Iris pigment epithelial cell (primary cell): ENCODE measurements around the gene SLC22A2.
A peak's percentile ranks its signal among the peaks of the same experiment; 100 is the strongest.
"Not testable (repeated sequence)": the region's sequence is repeated elsewhere in the genome, so short reads cannot be mapped to it uniquely, and the experiment has no call there.

Source experiments
- DNase-seq: peaks from one replicate; pipeline ENCODE4 v3.0.0-alpha.2; 2011; ENCODE audit warnings: low read depth

SLC22A2 gene

GRCh38 chr6:160258346-160259142 is at the start of gene SLC22A2:
Gene SLC22A2, minus strand, starts transcription at chr6:160258821. Its CDS starts 64 bp downstream, at chr6:160258757.
- no peak for DNase-seq

GRCh38 chr6:160305926-160306713 is 47.5 kb upstream of the SLC22A2 start:
- no peak for DNase-seq

DNA sequence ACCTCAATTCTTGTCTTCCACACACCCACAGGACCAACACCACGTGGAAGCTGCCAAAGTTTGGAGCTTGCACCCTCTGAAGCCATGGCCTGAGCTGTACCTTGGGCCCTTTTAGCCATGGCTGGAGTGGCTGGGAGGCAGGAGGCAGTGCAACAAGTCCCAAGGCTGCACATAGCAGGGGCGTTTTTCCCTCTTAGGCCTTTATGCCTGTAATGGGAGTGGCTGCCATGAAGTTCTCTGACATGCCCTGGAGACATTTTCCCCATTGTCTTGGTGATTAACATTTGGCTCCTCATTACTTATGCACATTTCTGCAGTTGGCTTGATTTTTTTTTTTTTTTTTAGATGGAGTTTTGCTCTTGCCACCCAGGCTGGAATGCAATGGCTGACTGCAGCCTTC is 45.2 kb upstream of the SLC22A2 start:
- DNase-seq, result no peak

DNA sequence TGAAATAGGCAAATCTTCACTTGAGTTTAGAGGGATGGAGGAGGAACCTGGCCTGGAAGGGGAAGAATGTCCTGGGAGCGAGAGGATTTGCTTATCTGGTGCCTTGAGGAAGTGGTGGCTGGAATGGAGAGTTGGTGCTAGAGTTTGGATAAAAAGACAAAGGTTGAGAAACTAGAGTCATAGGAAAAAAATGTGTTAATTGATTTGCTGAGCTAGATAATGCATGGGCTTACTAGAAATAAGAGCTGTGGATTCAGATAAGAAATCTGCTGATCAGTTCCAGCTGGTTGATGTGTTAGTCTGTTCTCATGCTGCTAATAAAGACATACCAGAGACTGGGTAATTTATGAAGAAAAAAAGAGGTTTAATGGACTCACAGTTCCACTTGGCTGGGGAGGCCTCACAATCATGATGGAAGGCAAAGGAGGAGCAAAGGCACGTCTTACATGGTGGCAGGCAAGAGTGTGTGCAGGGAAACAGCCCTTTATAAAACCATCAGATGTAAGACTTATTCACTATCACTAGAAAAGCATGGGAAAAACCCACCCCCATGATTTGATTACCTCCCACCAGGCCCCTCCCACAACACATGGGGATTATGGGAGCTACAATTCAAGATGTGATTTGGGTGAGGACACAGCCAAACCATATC is 43.9 kb upstream of the SLC22A2 start:
- DNase-seq, result not testable (repeated sequence)

DNA sequence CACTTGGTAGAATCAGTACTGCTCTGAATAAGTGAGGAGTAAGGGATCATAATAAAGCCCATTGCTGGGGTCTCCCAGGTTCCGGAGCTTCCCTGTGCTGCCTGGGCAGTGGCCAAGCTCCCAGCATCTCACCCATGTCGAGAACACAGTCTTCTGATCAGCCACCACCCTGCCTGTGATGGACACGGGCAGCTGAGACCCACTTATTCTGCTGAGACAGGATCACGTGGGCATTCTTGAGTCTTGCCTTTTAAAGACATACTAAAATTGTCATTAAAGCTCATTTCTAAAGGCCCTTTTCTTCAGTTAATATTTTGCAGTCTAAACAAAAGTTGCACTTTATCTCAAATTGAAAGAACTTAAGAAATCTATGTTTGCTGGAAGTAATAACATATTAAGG is 42.7 kb upstream of the SLC22A2 start:
- no peak for DNase-seq

DNA sequence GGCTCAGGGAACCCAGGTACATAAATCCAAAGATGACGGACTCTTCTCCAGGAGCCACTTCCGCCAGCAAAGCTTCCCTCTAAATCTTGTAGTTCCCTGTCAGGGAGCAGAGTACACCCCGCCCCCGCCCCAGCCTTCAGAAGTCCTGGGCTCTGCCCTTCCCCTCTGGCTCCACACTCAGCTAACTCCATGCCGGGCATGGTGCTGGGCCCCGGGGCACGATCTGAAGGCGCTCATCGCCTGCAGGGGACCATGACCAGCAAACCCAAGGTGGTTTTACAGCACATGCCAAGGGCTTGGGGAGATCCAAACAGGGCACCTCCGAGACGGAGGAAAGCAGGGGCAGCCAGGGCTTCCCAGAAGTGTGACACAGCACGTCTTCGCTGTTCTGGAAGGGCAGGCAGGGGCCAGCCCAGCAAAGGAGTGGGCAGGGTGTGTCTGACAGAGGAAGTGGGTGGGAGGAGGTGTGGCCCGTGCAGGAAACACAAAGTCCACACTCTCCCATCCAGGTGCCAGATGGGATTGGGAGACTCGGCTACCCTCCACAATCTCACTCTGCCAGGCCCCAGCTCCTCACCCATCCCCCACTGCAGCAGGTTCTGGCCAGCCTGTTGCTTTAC is 41.6 kb upstream of the SLC22A2 start:
- DNase-seq, result no peak

- no peak for DNase-seq
These were observed 40.9 kb upstream of the SLC22A2 start for GRCh38 chr6:160299559-160299958.

GRCh38 chr6:160298121-160298520 is 39.5 kb upstream of the SLC22A2 start:
- DNase-seq, result no peak

DNA sequence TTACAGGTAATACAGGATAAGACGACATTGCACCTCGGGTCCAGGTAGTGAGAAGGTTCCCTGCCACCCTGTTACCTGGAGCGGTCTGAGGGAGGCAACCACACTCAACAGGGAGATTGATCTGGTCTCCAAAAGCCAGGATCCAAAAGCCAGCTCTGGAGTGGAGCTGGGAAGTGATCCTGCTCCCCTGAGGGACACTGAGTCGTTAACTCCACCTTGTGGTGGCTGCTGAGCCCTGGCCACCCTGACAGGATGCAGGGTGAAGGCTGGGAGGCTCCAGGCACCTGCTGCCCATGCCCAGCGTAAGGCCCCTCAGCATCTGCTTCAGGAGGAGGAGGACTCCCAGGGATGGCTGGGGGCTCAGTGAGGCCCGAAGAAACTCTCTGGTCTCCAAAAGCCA is 38.7 kb upstream of the SLC22A2 start:
- no peak for DNase-seq

GRCh38 chr6:160293844-160294243 is 35.2 kb upstream of the SLC22A2 start:
- DNase-seq, result no peak

DNA sequence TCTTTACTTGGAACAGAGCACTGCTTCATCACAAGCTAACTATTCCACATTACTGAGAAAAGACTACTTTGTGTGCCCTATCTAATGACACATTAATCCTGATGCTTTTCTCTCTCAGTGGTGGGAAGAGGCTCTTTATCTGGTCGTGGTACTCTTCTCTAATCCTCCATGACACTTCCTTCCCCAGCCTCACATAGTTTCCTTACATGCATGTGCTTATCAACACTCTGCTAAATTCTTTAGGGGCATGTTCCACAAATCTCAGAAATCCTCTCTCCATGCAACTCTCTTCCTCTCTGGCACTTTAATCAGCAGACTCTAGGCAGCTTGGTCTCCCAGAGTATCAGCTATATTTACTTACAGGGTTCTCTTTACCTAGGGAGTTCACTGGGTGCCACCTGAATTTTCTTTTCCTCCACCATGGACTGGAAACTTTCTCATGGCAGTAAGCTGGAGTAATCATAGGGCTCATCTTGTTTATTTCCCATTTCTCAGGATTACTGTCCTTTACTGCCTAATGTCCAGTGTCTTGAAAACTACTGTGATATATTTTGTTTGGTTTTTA is 27.0 kb upstream of the SLC22A2 start:
- DNase-seq, result no peak

GRCh38 chr6:160284575-160284974 is 26.0 kb upstream of the SLC22A2 start:
- DNase-seq, result no peak

DNA sequence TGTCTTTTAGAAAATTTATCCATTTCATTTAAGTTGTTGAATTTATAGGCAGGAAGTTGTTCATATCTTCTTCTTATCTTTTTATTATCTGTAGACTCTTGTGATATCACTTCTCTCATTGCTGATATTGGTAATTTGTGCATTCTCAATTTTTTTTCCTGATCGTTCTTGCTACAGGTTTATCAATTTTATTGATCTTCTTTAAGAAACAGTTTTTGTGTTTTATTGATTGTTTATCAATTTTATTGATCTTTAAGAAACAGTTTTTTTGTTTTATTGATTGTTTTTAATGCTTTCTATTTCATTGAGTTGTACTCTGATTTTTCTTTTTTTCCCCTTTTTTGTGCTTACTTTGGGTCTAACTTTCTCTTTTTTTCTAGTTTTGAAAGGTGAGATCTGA is 23.8 kb upstream of the SLC22A2 start:
- no peak for DNase-seq

DNA sequence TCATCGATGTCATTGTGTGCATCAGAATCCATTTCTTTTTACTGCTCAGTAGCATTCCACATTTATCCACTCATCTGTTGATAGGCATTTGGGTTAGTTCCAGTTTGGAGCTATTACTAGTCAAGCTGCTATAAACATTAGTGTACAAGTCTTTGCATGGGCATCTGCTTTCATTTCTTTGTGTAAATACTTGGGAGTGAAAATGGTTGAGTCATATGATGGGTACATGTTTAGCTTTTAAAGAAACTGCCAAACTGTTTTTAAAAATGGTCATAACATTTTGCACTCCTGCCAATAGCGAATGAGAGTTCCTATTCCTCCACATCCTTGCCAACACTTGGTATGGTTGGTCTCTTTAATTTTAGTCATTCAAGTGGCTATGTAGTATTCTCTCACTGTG is 21.2 kb upstream of the SLC22A2 start:
- DNase-seq, result peak; percentile 36

DNA sequence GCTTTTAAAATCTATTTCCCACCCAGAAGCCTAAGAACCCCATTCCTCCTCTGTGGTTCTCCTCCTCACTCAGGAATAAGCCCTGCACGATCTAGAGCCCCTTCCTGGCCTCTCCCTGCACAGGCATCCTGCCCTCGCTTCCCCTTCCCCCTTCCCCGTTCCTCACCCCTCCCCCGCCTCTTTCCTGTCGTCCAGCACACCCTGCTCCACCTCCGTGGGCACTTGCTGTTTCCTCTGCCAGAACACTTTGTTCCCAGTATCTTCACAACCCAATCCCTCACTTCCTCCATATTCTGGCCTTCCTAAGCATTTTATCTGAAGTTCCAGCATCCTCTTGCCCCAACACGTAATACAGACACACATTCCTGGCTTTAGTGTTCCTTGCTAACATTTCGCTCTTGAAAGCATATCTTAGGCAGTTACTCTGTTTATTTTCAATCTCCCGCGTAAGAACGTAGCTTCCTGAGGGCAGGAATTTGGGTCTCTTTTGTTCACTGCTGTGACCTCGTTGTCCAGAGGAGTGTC is 20.2 kb upstream of the SLC22A2 start:
- DNase-seq, result no peak

GRCh38 chr6:160278311-160278710 is 19.7 kb upstream of the SLC22A2 start:
- DNase-seq, result no peak

DNA sequence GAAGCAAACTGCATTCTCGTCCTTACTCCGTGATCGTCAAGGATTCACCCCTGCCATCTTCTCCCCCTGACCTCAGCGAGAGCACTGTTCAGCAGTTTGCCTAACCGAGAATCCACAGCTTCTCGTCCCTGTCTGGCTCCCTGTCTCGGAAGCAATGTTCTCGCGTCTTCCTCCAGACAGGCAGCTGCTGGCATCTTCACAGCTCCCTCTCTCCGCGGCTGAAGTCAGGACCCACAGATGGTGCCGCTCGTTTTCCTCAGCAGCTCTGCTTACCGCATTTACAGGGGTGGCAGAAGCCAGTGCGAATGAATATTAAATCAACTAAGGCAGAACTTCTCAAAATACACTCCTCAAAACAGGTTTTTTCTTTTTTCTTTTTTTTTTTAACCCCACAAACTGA is 18.9 kb upstream of the SLC22A2 start:
- no peak for DNase-seq

GRCh38 chr6:160277144-160277543 is 18.5 kb upstream of the SLC22A2 start:
- no peak for DNase-seq

DNA sequence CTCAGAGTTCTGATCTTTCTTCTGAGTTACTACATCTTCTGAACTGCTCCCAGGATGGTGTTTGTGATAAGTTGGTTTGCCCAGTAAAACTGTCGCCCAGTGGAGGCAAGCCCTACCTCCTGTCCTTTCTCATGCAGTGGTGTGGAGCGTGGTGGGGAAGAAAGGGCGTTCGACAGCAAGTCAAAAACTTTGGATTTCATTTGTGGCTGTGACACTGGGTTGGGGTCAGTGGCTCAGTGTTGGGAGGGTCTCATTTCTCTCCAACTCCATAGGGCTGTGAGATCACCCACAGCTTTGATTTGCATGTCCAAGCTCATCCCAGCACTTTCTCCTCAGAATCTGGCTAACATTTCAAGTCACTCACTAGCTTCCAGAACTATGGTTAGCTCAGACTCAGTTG is 17.5 kb upstream of the SLC22A2 start:
- no peak for DNase-seq

DNA sequence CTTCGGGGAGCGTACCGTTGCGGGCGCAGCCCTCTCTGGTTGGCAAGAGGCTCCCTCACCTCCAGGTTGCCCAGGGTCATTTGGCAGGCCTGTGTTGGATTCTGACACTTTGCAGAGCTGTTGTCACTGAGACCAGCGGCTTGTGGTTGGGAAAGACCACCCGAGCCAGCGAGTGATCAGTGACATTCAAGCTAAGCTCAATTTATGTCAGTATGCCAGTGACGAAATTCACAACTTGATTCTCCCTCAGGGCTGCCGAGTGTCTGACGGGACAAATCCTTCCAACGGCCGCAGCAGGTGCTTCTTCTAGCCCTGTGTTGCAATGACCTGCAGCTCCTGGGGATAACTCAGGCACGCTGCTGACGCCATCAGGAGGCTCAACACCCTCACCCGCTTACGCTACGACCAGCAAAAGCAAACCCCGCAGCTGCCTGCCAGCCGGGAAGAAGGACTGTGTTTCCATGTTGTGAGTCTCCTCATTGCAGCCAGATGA is 16.9 kb upstream of the SLC22A2 start:
- no peak for DNase-seq

GRCh38 chr6:160274871-160275510 is 16.4 kb upstream of the SLC22A2 start:
- no peak for DNase-seq
